ENCODE measurements around the gene NMUR1. TPM values are rescaled to one million over a fixed set of nuclear protein-coding genes. Genes with fewer than 3 reads are reported as not detected.
"Not testable (repeated sequence)": the region's sequence is repeated elsewhere in the genome, so short reads cannot be mapped to it uniquely, and the experiment has no call there.

Gene NMUR1
- total RNA-seq, 1 donor from 2014 or later: 0.10 TPM

DNA sequence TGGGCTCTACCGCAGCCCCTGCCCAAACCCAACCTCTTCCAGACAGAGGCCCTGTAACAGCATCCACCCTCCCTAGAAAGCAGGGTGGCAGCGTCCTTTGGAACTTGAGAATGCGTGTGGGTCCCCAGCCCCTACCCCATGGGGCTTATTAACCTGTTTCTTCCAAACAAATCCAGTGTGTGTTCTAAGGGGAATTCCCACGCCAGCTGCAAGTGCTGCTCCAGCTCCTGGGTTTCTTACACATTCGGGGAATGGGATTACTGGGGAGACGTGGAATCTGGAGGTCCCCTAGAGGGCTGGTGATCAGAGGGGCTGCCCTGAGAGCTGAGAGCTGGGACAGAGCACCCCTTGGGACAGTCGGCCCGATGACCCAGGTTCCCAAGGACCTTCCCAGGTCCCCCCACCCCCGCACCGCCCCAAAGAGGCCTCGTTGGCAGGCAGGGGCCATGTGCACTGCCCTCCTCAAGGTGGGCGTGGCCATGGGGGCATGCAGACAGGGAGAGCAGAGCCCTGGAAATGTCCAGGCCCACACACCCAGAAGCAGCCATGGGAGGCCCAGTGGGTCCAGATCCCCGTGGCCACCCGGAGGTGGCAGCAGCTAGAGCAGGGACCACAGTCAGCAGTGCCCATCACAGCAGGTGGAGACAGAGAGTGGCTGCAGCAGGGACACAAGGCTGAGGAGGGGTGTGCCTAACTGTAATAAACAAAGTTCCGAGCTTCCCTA lies 43.6 kb upstream of the NMUR1 start:
- no peak overlapping the region for H3K27ac Mint-ChIP-seq (ENCODE audit: unreplicated experiment)
- H3K4me3 Mint-ChIP-seq (ENCODE audit: unreplicated experiment): no peak overlapping the region
- no peak for TF ChIP-seq CTCF (IDR thresholded peaks at IDR 0.05)
- no peaks in the 10 kb centered on the region for H3K27me3 Mint-ChIP-seq (ENCODE audit: low read depth)
- no peaks in the 10 kb centered on the region for H3K36me3 Mint-ChIP-seq (ENCODE audit: low read depth)
- no peaks in the 10 kb centered on the region for H3K9me3 Mint-ChIP-seq (ENCODE audit: low read depth)
- no peak for DNase-seq (ENCODE audit: low spot score)
- peaks cover 3% of the 10 kb centered on the region for H3K4me1 Mint-ChIP-seq (ENCODE audit: low read depth)

- Mint-ChIP-seq H3K4me1 (ENCODE audit: low read depth) (peaks cover 3% of the 10 kb centered on the region), H3K27me3 (ENCODE audit: low read depth) (no peaks in the 10 kb centered on the region), H3K4me3 (ENCODE audit: unreplicated experiment) (no peak overlapping the region), H3K36me3 (ENCODE audit: low read depth) (no peaks in the 10 kb centered on the region), H3K9me3 (ENCODE audit: low read depth) (no peaks in the 10 kb centered on the region), H3K27ac (ENCODE audit: unreplicated experiment) (no peak overlapping the region)
- DNase-seq (ENCODE audit: low spot score): no peak
- no peak for TF ChIP-seq CTCF (IDR thresholded peaks at IDR 0.05)
These were observed 42.9 kb upstream of the NMUR1 start for GRCh38 chr2:231573096-231573495.

- Mint-ChIP-seq H3K36me3 (ENCODE audit: low read depth) (no peaks in the 10 kb centered on the region), H3K9me3 (ENCODE audit: low read depth) (peaks cover 3% of the 10 kb centered on the region), H3K4me3 (ENCODE audit: unreplicated experiment) (no peak overlapping the region), H3K27ac (ENCODE audit: unreplicated experiment) (no peak overlapping the region), H3K4me1 (ENCODE audit: low read depth) (no peaks in the 10 kb centered on the region), H3K27me3 (ENCODE audit: low read depth) (no peaks in the 10 kb centered on the region)
- no peak for DNase-seq (ENCODE audit: low spot score)
- TF ChIP-seq CTCF (IDR thresholded peaks at IDR 0.05): no peak
These were observed 41.5 kb upstream of the NMUR1 start for GRCh38 chr2:231571661-231572191.

DNA sequence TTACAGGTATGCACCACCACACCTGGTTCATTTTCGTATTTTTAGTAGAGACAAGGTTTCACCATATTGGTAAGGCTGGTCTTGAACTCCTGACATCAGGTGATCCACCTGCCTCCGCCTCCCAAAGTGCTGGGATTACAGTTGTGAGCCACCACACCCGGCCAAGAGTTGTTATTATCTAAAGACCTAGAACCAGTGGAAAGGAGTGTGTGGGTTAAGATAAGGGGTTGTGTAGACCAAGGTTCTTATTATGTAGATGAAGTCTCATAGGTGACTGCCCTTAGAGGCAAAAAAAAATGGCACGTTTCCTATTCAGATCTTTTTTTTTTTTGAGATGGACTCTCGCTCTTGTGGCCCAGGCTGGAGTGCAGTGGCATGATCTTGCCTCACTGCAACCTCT lies 40.7 kb upstream of the NMUR1 start:
- not testable (repeated sequence) for DNase-seq (ENCODE audit: low spot score); H3K36me3 Mint-ChIP-seq (ENCODE audit: low read depth); H3K4me1 Mint-ChIP-seq (ENCODE audit: low read depth); H3K27ac Mint-ChIP-seq (ENCODE audit: unreplicated experiment); H3K9me3 Mint-ChIP-seq (ENCODE audit: low read depth); H3K4me3 Mint-ChIP-seq (ENCODE audit: unreplicated experiment); H3K27me3 Mint-ChIP-seq (ENCODE audit: low read depth)

DNA sequence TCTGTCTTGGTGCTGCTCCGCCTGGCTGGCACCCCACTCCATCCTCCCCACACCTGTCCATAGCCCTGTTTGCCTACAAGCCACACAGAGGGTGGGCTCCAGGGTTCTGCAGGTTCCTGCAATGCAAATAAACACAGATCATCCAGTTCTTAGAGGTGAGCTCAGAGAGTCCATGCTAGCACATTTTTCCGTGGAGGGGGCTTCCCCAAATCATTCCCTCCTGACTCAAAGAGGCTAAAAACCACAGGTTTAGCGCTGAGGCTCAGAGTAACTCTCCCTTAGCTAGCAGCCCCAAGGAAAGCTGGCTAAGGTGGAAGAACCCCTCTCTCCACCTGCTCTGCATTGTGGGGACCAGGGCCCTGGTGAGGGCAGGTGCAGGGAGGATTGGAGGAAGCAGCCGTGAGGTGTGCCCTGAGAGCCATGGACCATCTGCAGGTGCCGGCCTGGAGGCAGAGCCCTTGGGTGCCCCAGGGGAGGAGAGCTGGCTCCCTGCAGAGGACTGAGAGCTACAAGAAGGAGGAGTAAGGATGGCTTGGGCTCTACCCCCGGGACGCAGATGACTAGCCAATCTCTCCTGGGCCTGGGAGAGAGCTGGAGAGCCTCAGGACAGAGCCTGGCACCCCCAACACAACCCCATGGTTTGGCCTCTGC lies 38.7 kb upstream of the NMUR1 start:
- H3K4me3 Mint-ChIP-seq (ENCODE audit: unreplicated experiment): no peak overlapping the region

More for the DNA sequence above, 38.7 kb upstream of the NMUR1 start:
- Mint-ChIP-seq H3K4me1 (ENCODE audit: low read depth) (no peaks in the 10 kb centered on the region), H3K27me3 (ENCODE audit: low read depth) (no peaks in the 10 kb centered on the region), H3K36me3 (ENCODE audit: low read depth) (no peaks in the 10 kb centered on the region), H3K27ac (ENCODE audit: unreplicated experiment) (no peak overlapping the region), H3K9me3 (ENCODE audit: low read depth) (peaks cover 3% of the 10 kb centered on the region)
- no peak for TF ChIP-seq CTCF (IDR thresholded peaks at IDR 0.05)
- no peak for DNase-seq (ENCODE audit: low spot score)

All from chondrocyte (in vitro differentiated cells).